Thyroid gland (tissue), 4 donors: Measurements from ENCODE around the gene INTS1.

ENCODE experiments used
- POLR2A ChIP-seq, 2 donors: fragments of 450-650 bp; IDR thresholded peaks; one replicate each; pipeline ENCODE4 v1.6.1; 2017; ENCODE audit warnings: antibody characterized with exemption in 2 of 2, mild to moderate bottlenecking in 2 of 2, moderate library complexity in 1 of 2
- TF ChIP-seq, protein P1 (sequence below), 6 experiments: fragments of 200-600 bp in 3 of 6; fragments of 450-650 bp in 3 of 6; sonication (generic) in 3 of 6; IDR thresholded peaks; one replicate each; pipeline ENCODE4 v1.5.1; 2016 to 2019; ENCODE audit warnings: antibody characterized with exemption in 6 of 6, mild to moderate bottlenecking in 2 of 6, inconsistent platforms in 1 of 6, moderate library complexity in 1 of 6

DNA sequence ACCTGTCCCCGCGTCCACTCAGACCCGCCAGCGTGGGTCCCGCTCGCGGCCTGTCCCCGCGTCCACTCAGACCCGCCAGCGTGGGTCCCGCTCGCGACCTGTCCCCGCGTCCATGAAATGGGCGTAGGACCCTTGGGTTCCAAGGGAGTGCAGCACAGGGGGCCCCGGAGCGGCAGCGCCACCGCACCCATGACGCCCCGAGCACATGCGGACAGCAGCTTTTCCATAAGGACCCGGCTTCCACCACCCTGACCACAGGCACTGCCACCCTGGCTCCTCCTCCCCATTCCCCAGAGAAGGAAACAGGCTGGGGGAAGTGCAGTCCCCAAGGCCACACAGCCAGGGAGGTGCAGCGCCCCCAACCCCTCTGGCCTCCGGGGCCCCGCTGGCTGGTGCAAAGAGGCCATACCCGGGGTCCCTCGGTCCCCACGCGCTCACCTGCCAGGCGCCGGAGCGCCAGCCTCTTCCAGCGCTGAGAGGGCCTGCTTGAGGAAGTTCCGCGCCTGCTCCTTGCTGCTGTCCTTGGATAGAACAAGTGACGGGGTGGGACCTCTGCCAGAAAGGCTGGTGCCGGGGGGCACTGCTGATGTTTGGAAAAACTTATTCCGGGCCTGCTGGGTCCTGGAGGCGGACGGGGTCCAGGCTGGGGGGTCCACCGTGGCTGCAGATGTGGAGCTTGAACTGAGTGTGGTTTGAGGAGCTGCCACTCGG is 59.8 kb downstream of the INTS1 start:
- TF ChIP-seq, protein P1, sequence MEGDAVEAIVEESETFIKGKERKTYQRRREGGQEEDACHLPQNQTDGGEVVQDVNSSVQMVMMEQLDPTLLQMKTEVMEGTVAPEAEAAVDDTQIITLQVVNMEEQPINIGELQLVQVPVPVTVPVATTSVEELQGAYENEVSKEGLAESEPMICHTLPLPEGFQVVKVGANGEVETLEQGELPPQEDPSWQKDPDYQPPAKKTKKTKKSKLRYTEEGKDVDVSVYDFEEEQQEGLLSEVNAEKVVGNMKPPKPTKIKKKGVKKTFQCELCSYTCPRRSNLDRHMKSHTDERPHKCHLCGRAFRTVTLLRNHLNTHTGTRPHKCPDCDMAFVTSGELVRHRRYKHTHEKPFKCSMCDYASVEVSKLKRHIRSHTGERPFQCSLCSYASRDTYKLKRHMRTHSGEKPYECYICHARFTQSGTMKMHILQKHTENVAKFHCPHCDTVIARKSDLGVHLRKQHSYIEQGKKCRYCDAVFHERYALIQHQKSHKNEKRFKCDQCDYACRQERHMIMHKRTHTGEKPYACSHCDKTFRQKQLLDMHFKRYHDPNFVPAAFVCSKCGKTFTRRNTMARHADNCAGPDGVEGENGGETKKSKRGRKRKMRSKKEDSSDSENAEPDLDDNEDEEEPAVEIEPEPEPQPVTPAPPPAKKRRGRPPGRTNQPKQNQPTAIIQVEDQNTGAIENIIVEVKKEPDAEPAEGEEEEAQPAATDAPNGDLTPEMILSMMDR (IDR thresholded peaks at IDR 0.05): no peak
- no peak for TF ChIP-seq POLR2A (IDR thresholded peaks at IDR 0.05)
